ENCODE results near the gene CDH23.

CDH23 gene

DNA sequence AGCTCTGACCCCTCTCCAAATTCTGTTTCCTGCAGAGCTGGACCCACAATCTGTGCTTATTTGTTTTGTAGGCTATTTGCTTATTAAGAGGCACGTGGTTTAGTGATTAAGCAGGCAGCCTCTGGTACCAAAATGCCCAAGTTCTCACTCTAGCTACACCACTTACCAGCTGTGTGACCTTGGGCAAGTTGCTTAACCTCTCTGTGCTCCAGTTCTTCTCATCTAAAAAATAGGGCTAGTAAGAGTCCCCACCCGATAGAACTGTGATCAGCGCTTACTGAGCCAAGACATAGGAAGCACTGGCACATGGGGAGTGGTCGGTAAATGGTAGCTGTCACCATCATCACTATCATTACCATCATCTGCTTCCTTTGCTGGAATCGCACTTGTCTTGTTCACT, 302.0 kb downstream of the CDH23 start:
- Histone ChIP-seq H3K4me1 (ENCODE audit: insufficient read depth, poor library complexity, severe bottlenecking) (no peaks in the 10 kb centered on the region), H3K27me3 (ENCODE audit: insufficient read depth, poor library complexity, severe bottlenecking) (no peaks in the 10 kb centered on the region), H3K4me3 (ENCODE audit: severe bottlenecking) (no peak overlapping the region), H3K27ac (ENCODE audit: poor library complexity, severe bottlenecking) (no peak overlapping the region), H3K9me3 (ENCODE audit: severe bottlenecking) (peaks cover 2% of the 10 kb centered on the region), H3K36me3 (ENCODE audit: low read depth) (no peaks in the 10 kb centered on the region)
- no peak for DNase-seq (ENCODE audit: low spot score)
- no peak for ATAC-seq (ENCODE audit: low read depth)
- TF ChIP-seq, protein P1, sequence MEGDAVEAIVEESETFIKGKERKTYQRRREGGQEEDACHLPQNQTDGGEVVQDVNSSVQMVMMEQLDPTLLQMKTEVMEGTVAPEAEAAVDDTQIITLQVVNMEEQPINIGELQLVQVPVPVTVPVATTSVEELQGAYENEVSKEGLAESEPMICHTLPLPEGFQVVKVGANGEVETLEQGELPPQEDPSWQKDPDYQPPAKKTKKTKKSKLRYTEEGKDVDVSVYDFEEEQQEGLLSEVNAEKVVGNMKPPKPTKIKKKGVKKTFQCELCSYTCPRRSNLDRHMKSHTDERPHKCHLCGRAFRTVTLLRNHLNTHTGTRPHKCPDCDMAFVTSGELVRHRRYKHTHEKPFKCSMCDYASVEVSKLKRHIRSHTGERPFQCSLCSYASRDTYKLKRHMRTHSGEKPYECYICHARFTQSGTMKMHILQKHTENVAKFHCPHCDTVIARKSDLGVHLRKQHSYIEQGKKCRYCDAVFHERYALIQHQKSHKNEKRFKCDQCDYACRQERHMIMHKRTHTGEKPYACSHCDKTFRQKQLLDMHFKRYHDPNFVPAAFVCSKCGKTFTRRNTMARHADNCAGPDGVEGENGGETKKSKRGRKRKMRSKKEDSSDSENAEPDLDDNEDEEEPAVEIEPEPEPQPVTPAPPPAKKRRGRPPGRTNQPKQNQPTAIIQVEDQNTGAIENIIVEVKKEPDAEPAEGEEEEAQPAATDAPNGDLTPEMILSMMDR (IDR thresholded peaks at IDR 0.05; ENCODE audit: poor library complexity, severe bottlenecking): no peak

GRCh38 chr10:71700731-71701368, 304.1 kb downstream of the CDH23 start:
- no peaks in the 10 kb centered on the region for H3K4me1 ChIP-seq (ENCODE audit: insufficient read depth, poor library complexity, severe bottlenecking)
- no peak overlapping the region for H3K27ac ChIP-seq (ENCODE audit: poor library complexity, severe bottlenecking)
- H3K4me3 ChIP-seq (ENCODE audit: severe bottlenecking): no peak overlapping the region
- TF ChIP-seq, protein P1 (IDR thresholded peaks at IDR 0.05; ENCODE audit: poor library complexity, severe bottlenecking): no peak
- peaks cover 2% of the 10 kb centered on the region for H3K9me3 ChIP-seq (ENCODE audit: severe bottlenecking)
- ATAC-seq (ENCODE audit: low read depth): no peak
- no peaks in the 10 kb centered on the region for H3K27me3 ChIP-seq (ENCODE audit: insufficient read depth, poor library complexity, severe bottlenecking)
- DNase-seq (ENCODE audit: low spot score): no peak
- no peaks in the 10 kb centered on the region for H3K36me3 ChIP-seq (ENCODE audit: low read depth)

DNA sequence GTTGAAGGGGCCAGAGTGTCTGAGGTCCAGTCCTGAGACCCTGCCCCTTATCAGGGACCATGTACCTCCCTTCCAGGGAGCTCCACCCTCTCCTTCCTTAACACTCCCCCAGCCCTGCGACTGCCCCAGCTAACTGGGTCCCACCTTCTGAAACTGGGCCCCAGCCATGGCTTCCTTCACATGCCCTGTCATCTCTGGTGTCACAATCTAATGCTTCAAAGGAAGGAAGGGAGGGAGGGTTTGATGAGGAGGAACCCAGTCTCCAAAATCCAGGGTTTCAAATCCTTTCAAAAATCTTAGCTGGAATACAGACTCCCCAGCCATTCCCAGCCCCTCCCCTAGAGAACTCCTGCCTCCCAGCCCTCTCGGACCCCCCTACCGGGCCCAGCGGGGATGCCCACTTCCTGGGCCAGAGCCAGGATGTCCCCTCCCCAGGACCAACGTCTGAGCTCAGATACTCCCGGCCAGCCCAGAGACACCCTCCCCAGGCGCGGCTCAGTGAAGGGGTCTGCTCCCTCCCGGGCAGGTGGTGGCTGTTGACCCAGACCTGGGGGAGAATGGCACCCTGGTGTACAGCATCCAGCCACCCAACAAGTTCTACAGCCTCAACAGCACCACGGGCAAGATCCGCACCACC, 304.9 kb downstream of the CDH23 start:
- Histone ChIP-seq H3K27me3 (ENCODE audit: insufficient read depth, poor library complexity, severe bottlenecking) (no peaks in the 10 kb centered on the region), H3K4me3 (ENCODE audit: severe bottlenecking) (no peak overlapping the region), H3K4me1 (ENCODE audit: insufficient read depth, poor library complexity, severe bottlenecking) (no peaks in the 10 kb centered on the region), H3K9me3 (ENCODE audit: severe bottlenecking) (peaks cover 2% of the 10 kb centered on the region), H3K36me3 (ENCODE audit: low read depth) (no peaks in the 10 kb centered on the region), H3K27ac (ENCODE audit: poor library complexity, severe bottlenecking) (no peak overlapping the region)
- DNase-seq (ENCODE audit: low spot score): no peak
- TF ChIP-seq, protein P1 (IDR thresholded peaks at IDR 0.05; ENCODE audit: poor library complexity, severe bottlenecking): no peak
- no peak for ATAC-seq (ENCODE audit: low read depth)

- no peak for ATAC-seq (ENCODE audit: low read depth)
- H3K9me3 ChIP-seq (ENCODE audit: severe bottlenecking): peaks cover 2% of the 10 kb centered on the region
- TF ChIP-seq, protein P1 (IDR thresholded peaks at IDR 0.05; ENCODE audit: poor library complexity, severe bottlenecking): no peak
Measured at GRCh38 chr10:71703577-71703976, 306.9 kb downstream of the CDH23 start.

GRCh38 chr10:71704816-71705215, 308.1 kb downstream of the CDH23 start:
- H3K4me1 ChIP-seq (ENCODE audit: insufficient read depth, poor library complexity, severe bottlenecking): no peaks in the 10 kb centered on the region
- TF ChIP-seq, protein P1 (IDR thresholded peaks at IDR 0.05; ENCODE audit: poor library complexity, severe bottlenecking): no peak
- peaks cover 2% of the 10 kb centered on the region for H3K9me3 ChIP-seq (ENCODE audit: severe bottlenecking)
- H3K27ac ChIP-seq (ENCODE audit: poor library complexity, severe bottlenecking): no peak overlapping the region
- H3K36me3 ChIP-seq (ENCODE audit: low read depth): no peaks in the 10 kb centered on the region
- no peak overlapping the region for H3K4me3 ChIP-seq (ENCODE audit: severe bottlenecking)
- H3K27me3 ChIP-seq (ENCODE audit: insufficient read depth, poor library complexity, severe bottlenecking): no peaks in the 10 kb centered on the region
- no peak for DNase-seq (ENCODE audit: low spot score)
- ATAC-seq (ENCODE audit: low read depth): no peak

More at GRCh38 chr10:71703577-71703976, 306.9 kb downstream of the CDH23 start:
- no peak overlapping the region for H3K27ac ChIP-seq (ENCODE audit: poor library complexity, severe bottlenecking)
- DNase-seq (ENCODE audit: low spot score): no peak
- H3K36me3 ChIP-seq (ENCODE audit: low read depth): no peaks in the 10 kb centered on the region
- no peaks in the 10 kb centered on the region for H3K4me1 ChIP-seq (ENCODE audit: insufficient read depth, poor library complexity, severe bottlenecking)
- H3K27me3 ChIP-seq (ENCODE audit: insufficient read depth, poor library complexity, severe bottlenecking): no peaks in the 10 kb centered on the region
- no peak overlapping the region for H3K4me3 ChIP-seq (ENCODE audit: severe bottlenecking)
